HUES6 (cell line): ENCODE data around the gene LY6G5C.
"Not testable (repeated sequence)": the region's sequence is repeated elsewhere in the genome, so short reads cannot be mapped to it uniquely, and the experiment has no call there.

Experiments used
- H3K27ac ChIP-seq: 2 replicates; pipeline ENCODE4 v1.7.0; 2013; ENCODE audit warnings: low read depth, mild to moderate bottlenecking, low read length, inconsistent platforms
- H3K27me3 ChIP-seq: 2 replicates; pipeline ENCODE4 v1.6.1; 2013; ENCODE audit warnings: low read length; ENCODE audit not compliant: control insufficient read depth, insufficient read depth
- H3K36me3 ChIP-seq: 2 replicates; pipeline ENCODE4 v1.6.1; 2013; ENCODE audit warnings: low read length; ENCODE audit not compliant: control insufficient read depth, insufficient read depth
- H3K4me1 ChIP-seq: 2 replicates; pipeline ENCODE4 v1.6.1; 2013; ENCODE audit warnings: low read length; ENCODE audit not compliant: control insufficient read depth, insufficient read depth
- H3K4me3 ChIP-seq: 2 replicates; pipeline ENCODE4 v1.5.1; 2013; ENCODE audit warnings: low read depth, low read length
- H3K9ac ChIP-seq: one replicate; pipeline ENCODE4 v1.6.1; 2013; ENCODE audit warnings: mild to moderate bottlenecking, low read length
- H3K9me3 ChIP-seq: 2 replicates; pipeline ENCODE4 v1.6.1; 2013; ENCODE audit warnings: low read depth, low read length; ENCODE audit not compliant: control insufficient read depth, insufficient read depth

The LY6G5C gene

GRCh38 chr6:31713465-31713864 lies 32.6 kb upstream of the LY6G5C start:
- no peaks in the 10 kb centered on the region for H3K36me3 ChIP-seq
- H3K27me3 ChIP-seq, result no peaks in the 10 kb centered on the region
- no peaks in the 10 kb centered on the region for H3K9me3 ChIP-seq
- H3K27ac ChIP-seq, result peak overlapping the region; percentile 51; the same call in 1 of the 2 replicates
- peak overlapping the region; percentile 27 for H3K9ac ChIP-seq
- no peak overlapping the region; the same call in 1 of the 2 replicates for H3K4me3 ChIP-seq
- peaks cover 52% of the 10 kb centered on the region for H3K4me1 ChIP-seq

DNA sequence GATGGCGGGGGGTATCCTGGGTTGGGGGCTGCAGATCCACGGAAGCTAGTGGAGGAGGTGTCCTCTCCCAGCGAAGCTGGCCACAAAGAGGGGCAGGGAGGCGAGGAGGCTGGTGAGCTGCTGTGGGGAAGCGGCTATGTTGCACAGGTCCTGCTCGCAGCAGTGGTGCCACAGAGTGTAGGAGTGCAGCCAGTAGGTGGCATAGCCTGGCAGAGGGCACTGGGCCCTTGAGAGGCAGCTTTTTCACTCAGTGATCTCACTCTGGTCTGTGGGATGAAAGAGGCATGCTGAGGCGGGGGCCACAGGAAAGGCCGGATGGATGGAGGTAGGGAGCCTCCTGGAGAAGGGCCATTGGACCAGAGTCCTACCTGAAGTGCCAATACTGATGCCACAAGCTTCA lies 31.4 kb upstream of the LY6G5C start:
- no peak overlapping the region for H3K9ac ChIP-seq
- no peak overlapping the region for H3K4me3 ChIP-seq
- no peaks in the 10 kb centered on the region for H3K9me3 ChIP-seq
- no peaks in the 10 kb centered on the region for H3K36me3 ChIP-seq
- H3K4me1 ChIP-seq, result peaks cover 40% of the 10 kb centered on the region
- H3K27ac ChIP-seq, result no peak overlapping the region
- no peaks in the 10 kb centered on the region for H3K27me3 ChIP-seq

- H3K9ac ChIP-seq, result no peak overlapping the region
- no peak overlapping the region for H3K4me3 ChIP-seq
- peaks cover 39% of the 10 kb centered on the region for H3K4me1 ChIP-seq
- no peaks in the 10 kb centered on the region for H3K36me3 ChIP-seq
- no peaks in the 10 kb centered on the region for H3K9me3 ChIP-seq
- H3K27ac ChIP-seq, result no peak overlapping the region
- no peaks in the 10 kb centered on the region for H3K27me3 ChIP-seq
Measured at GRCh38 chr6:31711233-31711632, 30.4 kb upstream of the LY6G5C start.

DNA sequence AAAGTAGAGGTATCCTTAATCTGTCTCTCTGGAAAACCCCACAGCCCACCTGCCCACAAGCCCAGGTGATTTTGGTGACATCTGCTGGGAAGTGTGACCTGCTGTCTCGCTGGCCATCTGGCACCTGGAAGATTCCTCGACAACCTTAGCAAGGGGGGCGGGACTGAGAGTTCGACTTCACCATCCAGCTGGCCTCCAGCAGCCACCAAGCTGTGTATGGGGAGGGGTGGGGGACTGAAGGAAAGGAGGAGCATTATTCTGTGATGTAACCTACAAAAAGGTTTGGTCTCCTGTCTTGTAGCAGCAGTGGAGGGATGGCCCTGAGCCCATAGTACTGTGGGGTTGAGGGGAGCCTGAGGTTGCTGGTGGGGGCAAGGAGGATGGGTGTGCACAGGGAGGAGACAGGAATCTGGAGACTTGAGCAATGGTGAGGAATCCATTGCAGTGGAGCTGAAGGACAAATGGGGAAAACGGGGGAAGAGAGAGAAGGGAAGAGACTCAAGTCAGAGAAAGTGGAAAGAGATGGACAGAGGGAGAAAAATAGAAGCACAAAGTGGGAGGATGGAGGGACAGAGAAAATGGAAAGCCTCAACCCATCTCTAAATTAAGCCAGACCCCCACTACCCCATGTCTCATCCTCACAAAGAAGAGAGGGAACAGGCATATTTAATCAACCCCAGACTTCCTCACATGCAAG lies 29.8 kb upstream of the LY6G5C start:
- Histone ChIP-seq H3K27me3 (no peaks in the 10 kb centered on the region), H3K36me3 (no peaks in the 10 kb centered on the region), H3K27ac (no peak overlapping the region), H3K4me3 (no peak overlapping the region), H3K9ac (no peak overlapping the region), H3K9me3 (no peaks in the 10 kb centered on the region), H3K4me1 (peaks cover 39% of the 10 kb centered on the region)

DNA sequence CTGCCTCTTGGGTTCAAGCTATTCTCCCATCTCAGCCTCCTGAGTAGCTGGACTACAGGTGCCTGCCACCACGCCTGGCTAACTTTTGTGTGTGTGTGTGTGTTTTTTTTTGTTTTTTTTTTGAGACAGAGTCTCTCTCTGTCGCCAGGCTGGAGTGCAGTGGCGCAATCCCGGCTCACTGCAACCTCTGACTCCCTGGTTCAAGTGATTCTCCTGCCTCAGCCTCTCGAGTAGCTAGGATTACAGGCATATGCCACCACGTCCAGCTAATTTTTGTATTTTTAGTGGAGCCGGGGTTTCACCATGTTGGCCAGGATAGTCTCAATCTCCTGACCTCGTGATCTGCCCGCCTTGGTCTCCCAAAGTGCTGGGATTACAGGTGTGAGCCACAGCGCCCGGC lies 28.3 kb upstream of the LY6G5C start:
- H3K27ac ChIP-seq, H3K36me3 ChIP-seq, H3K4me3 ChIP-seq, H3K9ac ChIP-seq, H3K27me3 ChIP-seq, H3K9me3 ChIP-seq: not testable (repeated sequence)
- peaks cover 23% of the 10 kb centered on the region for H3K4me1 ChIP-seq

DNA sequence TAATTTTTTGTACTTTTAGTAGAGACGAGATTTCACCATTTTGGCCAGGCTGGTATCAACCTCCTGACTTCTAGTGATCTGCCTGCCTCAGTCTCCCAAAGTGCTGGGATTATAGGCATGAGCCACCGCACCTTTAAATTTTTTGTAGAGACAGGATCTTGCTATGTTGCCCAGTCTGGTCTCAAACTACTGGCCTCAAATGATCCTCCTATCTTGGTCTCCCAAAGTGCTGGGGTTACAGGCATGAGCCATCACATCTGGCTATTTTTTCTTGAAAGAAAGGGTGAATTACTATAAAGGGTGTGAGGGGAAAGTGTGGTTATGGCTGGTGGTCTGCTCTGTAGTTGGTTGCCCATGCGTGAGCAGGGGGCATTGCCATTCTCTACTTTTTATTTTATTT lies 27.4 kb upstream of the LY6G5C start:
- Histone ChIP-seq H3K36me3 (no peaks in the 10 kb centered on the region), H3K9me3 (no peaks in the 10 kb centered on the region), H3K4me3 (no peak overlapping the region), H3K27me3 (no peaks in the 10 kb centered on the region), H3K4me1 (peaks cover 14% of the 10 kb centered on the region; the same call in 1 of the 2 replicates), H3K9ac (no peak overlapping the region), H3K27ac (no peak overlapping the region)

DNA sequence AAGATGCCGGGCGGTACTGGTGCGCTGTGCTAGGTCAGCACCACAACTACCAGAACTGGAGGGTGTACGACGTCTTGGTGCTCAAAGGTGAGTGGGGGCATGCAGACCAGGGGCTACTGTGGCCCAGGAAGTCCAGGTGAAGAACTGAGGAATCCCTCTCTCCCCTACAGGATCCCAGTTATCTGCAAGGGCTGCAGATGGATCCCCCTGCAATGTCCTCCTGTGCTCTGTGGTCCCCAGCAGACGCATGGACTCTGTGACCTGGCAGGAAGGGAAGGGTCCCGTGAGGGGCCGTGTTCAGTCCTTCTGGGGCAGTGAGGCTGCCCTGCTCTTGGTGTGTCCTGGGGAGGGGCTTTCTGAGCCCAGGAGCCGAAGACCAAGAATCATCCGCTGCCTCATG lies 26.8 kb upstream of the LY6G5C start:
- Histone ChIP-seq H3K27ac (no peak overlapping the region), H3K27me3 (no peaks in the 10 kb centered on the region), H3K9ac (no peak overlapping the region), H3K4me3 (no peak overlapping the region), H3K4me1 (peaks cover 12% of the 10 kb centered on the region; the same call in 1 of the 2 replicates), H3K36me3 (no peaks in the 10 kb centered on the region), H3K9me3 (no peaks in the 10 kb centered on the region)

- Histone ChIP-seq H3K27ac (no peak within 1 kb of the TSS), H3K4me3 (no peak within 1 kb of the TSS), H3K9me3 (no peaks in the 10 kb centered on the region), H3K4me1 (peaks cover 19% of the 10 kb centered on the region), H3K36me3 (no peaks in the 10 kb centered on the region), H3K9ac (no peak within 1 kb of the TSS), H3K27me3 (no peaks in the 10 kb centered on the region)
Measured at GRCh38 chr6:31706599-31706998, 25.7 kb upstream of the LY6G5C start, which contains the start of gene LY6G6F. Gene LY6G6F, plus strand, starts transcription at chr6:31706866. Its CDS starts 41 bp downstream, at chr6:31706907.

GRCh38 chr6:31705931-31706330 lies 25.1 kb upstream of the LY6G5C start:
- H3K9me3 ChIP-seq, result no peaks in the 10 kb centered on the region
- H3K4me1 ChIP-seq, result peaks cover 13% of the 10 kb centered on the region
- no peaks in the 10 kb centered on the region for H3K27me3 ChIP-seq
- H3K4me3 ChIP-seq, result no peak overlapping the region
- H3K9ac ChIP-seq, result no peak overlapping the region
- no peak overlapping the region for H3K27ac ChIP-seq
- no peaks in the 10 kb centered on the region for H3K36me3 ChIP-seq

DNA sequence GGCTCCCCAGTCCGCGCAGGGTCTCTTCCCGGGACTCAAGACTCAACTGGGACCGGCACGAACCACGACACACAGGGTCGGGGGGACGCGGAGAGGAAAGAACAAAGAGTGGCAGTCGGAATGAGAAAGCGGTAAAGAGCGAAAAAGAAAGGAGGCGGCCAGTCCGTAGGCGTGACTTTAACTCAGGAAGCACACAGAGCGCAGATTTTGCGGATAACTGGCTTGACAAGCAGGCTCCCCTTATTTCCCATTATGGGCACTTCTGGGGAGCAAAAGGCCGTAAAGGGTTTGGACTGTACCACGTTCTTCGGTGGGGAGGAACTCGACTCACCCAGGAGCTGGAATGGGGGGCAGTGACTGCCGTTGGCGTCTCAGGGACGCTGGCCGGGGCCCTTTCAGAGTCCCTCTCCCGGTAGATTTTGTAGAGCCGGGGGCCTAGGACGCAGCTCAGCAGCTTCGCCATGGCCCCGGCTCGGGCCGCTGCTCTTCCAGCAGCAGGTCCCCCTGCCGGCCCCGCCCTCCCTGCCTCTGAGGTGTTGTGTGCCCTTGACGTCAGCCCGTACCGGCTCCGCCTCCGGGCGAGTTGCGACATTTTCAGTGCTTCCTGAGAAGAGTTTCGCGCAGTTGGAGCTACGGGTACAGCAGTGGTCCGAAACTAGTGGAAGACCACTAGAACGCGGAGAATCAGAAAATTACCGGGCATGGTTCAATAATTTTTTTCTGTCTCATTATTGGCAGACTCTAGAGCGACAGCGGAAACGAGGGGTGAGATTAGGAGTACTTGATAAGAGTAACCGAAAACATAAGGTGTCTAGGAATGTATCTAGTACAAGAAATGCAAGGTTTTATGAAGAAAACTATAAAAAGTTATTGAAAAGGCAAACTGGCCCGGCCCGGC lies 22.2 kb upstream of the LY6G5C start, which contains the start of gene ABHD16A:
ABHD16A (minus strand) TSS at position 506 of the 898 bp plus-strand sequence; CDS start at position 463, 43 bp downstream.
- H3K9ac ChIP-seq, result peak within 1 kb of the TSS; percentile 76
- H3K4me3 ChIP-seq, result peak within 1 kb of the TSS; percentile 70

GRCh38 chr6:31702405-31702818 lies 21.5 kb upstream of the LY6G5C start:
- H3K27me3 ChIP-seq, result no peaks in the 10 kb centered on the region
- H3K27ac ChIP-seq, result no peak overlapping the region; the same call in 1 of the 2 replicates
- no peaks in the 10 kb centered on the region for H3K9me3 ChIP-seq
- H3K36me3 ChIP-seq, result peaks cover 9% of the 10 kb centered on the region; the same call in 1 of the 2 replicates
- H3K4me1 ChIP-seq, result peaks cover 7% of the 10 kb centered on the region
- H3K9ac ChIP-seq, result peak overlapping the region; percentile 76
- peak overlapping the region; percentile 70 for H3K4me3 ChIP-seq

More for the DNA sequence above, 22.2 kb upstream of the LY6G5C start, which contains the start of gene ABHD16A:
- Histone ChIP-seq H3K9me3 (no peaks in the 10 kb centered on the region), H3K36me3 (0 out of 2 replicates have a peak, but pooled peaks cover 6% of the 10 kb centered on the region), H3K27me3 (no peaks in the 10 kb centered on the region), H3K27ac (peak within 1 kb of the TSS; percentile 65; the same call in 1 of the 2 replicates), H3K4me1 (peaks cover 7% of the 10 kb centered on the region)
